A172 (cell line): ENCODE data around the gene ITPR3. TPM values are rescaled to one million over a fixed set of nuclear protein-coding genes. Genes with fewer than 3 reads are reported as not detected.

ENCODE experiments used
- DNase-seq: peaks from one replicate; pipeline ENCODE4 v3.0.0-alpha.2; 2015; ENCODE audit warnings: low spot score
- total RNA-seq: library from RNA; depleted of rRNA; stranded (reverse); fragments of >200 nt; shearing (Covaris generic); gene quantifications from 2 replicates; pipeline ENCODE4 v1.2.3, GENCODE V29; 2014; rRNA removed

ITPR3 gene
- total RNA-seq, 1 experiment from 2014 or later, result 59.8 TPM

DNA sequence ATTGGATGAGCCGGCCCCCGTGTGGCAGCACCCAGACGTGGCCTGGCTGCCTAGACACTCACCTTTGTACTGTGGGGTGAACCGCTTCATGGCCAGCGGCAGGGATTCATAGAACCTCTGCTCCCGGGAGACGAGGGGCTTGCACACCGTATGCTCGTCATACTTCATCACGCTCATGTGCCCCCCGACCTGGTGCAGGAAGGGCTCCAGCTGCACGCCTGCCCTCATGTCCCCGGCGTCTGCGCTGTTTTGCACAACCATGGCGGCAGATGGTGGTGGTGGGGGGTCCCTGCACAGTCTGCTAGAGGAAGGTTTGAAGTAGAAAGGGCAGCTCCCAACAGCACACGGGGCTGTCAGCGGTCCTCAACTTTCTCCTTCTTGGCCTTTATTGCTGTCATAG lies 114.1 kb downstream of the ITPR3 start:
- DNase-seq, result no peak

DNA sequence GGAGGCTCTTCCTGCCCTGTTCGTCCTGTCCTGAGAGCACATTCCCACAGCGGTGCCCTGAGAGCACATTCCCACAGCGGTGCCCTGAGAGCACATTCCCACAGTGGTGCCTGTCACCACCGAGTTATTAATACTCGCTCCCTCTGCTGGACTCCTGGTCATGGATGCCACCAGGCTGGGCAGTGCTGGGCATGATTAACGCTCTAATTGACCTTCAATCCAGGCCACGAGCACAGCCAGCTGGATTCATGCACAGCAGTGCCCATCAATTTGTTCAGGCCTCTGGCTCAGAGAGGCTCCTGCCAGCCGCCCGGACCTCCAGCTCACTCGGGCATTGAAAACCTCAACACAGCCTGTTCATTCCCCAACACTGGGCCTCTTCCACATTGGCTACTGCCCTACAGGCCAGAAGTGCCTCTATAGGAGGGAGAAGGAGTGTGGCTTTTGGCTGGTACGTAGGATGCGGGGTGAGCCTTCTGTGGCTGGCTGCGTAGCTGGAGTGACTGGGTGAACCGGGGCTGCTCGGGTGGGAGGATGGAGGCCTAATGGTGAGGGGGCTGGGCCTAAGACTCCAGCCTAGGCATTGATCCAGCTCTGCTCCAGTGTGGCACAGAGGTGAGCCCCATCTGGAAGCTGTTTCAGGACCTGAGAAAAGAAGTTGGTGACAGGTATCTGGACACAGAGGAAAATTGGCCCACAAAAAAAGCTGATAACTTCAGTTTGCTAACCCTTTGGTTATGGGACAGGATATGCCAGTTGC lies 116.3 kb downstream of the ITPR3 start:
- DNase-seq, result no peak

DNA sequence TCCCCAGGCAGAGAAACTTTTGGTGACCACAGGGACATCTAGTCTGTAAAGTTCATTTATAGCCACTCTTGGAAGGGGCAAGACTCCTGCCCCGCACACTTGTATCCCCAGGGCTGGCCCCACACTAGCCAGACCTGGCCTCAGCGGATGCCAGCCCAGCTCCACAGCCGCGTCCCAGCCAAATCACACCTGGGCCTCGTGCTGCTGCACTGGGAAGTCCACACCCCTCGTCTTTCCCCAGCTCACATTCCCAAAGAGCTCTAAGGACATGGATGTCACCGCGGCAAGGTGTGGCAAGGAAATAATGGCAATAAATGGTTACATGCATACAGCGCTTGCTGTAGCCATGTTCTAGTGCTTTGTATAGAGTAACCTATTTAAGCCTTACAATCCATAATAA lies 117.0 kb downstream of the ITPR3 start:
- no peak for DNase-seq

DNA sequence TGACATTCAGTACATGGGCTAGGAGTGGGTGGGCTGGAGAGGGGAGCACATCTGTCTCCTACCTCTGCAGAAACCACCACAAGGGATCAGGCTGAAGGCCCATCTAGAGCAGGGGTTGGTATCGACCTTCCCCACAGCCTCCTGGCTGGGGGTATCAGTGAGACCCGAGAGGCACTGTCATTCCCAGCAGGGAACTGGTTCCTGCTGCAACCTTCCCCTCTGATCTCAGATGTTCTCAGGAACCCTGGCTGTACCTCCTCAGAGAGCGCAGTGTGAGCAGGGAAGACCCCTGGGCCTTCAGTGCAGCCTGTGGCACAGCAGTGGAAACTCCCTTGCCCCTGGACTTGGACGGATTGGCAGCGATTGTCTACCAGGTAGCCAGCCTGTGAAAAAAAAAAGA lies 117.8 kb downstream of the ITPR3 start:
- no peak for DNase-seq

DNA sequence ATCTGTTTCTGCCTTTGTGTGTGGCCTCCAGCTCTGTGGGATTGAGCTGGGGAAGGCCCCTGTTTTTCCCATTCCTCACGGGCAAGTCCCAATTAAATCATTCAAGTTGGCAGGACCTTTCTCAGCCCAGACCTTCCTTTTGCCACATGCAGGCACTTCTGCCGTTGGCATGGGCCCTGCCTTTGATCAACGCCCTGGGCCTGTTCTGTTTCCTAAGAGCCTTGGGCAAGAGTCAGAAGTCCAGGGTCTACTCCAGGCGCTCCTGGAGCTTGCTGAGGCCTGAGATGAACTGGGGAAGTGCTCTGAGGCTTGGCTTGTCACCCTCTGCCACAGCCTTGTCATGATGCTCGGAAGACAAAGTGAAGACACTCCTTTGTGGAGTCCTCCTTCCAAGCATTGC lies 118.4 kb downstream of the ITPR3 start:
- no peak for DNase-seq

DNA sequence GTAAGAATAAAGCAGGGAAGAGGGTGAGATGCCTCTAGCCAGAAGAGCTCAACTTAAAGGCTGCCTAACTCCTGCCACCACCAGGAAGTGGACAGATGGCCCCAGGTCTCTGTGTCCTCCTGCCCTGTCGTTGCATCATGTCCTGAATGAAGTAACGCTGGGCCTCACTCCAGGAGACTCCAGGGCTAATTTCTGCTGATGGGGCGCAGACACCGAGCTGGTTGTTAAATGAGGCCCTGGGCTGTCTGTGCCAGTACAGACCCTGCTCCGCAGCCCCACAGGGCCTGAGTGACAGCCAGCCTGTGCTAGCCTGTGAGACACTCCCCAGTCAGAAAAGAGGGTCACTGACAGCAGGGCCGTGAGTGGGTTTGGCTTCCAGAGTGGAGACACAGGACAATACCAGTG lies 119.1 kb downstream of the ITPR3 start:
- DNase-seq, result no peak

DNA sequence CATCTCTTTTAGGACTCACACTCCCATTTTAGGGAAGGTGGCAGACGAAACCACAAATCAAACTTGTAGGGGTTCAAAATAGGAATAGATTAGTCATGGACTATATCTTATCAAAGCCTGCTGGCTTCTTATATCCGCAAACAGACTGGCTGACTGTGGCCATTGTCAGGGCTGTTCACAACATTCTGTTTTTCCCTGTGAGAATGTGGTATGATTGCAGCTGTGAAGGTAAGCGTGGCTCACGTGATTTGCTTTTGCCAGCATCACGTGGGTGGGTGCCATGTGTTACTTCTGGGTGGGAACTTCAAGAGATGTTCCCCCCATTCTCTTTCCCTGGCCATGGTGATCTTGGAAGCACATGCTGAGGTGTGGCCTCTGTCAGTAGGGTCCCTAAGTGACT lies 119.7 kb downstream of the ITPR3 start:
- DNase-seq, result no peak

DNA sequence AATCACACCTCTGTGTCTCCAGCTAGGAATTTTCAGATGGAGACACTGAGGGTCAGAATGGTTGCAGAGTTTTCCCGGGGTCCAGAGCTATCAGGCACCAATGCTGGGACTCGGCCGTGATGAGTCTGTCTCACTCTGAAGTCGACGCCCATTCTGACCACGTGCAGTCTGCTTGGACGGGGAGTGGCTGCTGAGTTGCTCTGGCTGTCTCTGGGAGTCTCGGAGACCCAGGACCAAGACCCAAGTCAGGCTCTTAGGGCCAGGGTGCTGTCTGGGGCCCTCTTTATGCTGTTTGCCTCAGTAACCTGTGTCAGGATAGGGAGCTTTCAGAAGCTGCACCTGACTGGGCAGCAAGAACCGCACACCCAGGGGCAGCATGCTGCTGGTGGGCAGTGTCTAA lies 121.0 kb downstream of the ITPR3 start:
- DNase-seq, result peak; percentile 16

DNA sequence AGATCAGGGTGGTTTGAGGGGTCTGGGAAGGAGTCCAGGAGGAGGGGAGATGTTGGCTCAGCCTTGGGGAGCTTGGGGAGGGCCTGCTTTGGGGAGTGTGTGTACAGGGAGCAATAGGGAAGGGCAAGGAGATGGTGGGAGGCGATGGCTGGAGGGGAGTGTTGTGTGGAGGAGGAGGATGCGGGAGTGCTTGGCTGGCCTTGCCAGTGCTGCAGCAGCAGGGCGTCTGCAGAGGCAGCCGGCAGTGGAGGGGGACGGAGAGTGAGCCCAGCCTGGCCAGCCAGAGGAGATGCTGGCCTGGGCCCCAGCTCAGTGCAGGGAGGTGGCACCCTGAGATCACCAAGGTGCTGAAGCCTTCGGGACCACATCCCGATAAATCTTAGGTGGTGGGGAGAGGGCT lies 121.7 kb downstream of the ITPR3 start:
- no peak for DNase-seq

DNA sequence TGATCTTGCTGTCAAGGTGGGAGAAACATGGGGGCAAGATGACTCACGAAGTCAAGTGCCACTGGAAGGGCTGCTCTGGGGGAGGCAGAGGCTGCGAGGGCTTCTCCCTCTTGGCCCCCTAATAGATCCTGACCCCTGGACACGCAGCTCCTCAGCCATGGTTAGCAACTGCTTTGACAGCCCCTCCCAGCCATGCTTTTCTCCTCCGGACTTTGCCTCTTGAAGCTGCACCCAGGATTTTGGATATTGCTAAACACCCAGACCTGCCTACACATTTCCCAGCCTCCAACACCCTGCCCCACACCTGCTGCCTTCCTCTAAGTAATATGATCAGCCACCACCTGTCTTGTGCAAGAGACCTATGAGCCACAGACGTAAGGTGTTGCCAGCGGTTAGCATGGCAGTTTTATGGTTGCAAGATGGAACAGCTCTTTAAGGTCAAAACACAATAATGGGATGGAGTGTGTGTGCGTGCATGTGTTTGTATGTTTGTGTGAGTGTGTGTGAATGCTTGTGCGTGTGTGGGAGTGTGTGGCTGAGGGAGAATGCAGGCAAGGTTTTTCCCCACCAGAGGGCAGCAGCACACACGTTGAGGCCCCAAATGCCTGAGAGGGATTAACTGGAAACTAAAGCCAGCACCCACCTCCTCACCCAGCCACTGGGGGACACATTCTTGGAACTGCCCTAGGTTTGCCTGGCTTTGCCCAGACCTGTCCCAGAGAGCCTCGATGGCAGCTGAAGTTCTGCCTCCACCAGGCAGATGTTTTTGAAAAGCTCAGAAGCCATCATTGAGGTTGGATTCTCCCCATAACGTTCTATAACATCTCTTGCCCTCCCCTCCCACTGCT lies 123.1 kb downstream of the ITPR3 start:
- DNase-seq, result peak; percentile 57

DNA sequence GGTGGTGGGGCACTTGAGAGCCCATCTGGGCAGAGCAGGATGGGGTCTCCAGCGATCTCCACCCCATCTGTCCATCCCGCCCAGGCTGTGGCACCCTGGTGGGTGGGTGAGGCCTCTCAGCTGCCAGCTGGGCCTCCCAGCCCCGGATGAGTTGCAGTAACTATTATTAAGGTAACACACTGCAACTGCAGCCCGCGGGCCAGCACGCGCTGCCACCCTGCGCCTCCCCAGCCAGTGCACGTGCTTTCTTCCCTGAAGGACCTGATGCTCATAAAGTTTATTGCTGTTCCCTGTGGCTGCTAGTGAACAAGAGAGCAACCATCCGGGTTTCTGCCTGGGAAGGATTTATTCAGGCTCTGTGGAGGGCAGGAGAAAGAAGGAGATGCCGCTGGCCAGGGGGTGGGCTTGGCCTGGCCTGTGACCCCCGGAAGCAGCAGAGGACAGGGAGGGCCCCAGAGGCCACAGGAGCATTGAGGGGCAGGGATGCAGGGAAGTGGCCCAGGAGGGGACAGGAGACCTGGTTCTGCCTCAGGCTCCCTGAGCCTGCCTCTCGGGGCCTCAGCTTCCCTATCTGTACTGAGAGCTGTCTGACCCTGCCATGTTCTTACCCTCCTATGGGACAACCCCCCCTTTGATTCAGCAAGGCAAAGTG lies 123.9 kb downstream of the ITPR3 start:
- DNase-seq, result peak; percentile 32

DNA sequence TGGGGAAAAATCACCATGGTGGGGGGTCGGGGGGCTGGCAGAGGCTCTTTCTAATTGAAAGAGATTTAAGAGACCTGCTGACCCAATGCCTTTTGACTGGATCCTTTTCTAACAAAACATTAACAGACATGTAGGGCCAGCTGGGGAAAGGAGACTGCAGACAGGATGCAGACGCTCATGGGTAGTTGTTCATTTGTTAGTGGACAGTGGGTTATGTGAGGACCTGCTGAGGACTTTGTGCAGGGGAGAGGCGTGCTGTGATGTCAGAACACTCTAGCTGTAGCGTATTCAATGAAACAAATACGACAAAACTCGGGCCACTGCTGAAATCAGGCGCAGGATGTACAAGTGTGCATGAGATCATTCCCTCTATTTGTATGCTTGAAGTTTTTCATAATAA lies 124.4 kb downstream of the ITPR3 start:
- DNase-seq, result no peak

Other genes starting within 250 kb of the ITPR3 start
- gene KIFC1, start 229.5 kb upstream of the ITPR3 start, total RNA-seq, result 53.2 and 55.6 TPM in 2 replicates
- 36.0 and 40.8 TPM in 2 replicates for gene PHF1, start 210.3 kb upstream of the ITPR3 start, total RNA-seq
- gene CUTA, start 203.2 kb upstream of the ITPR3 start, total RNA-seq, result 298 and 347 TPM in 2 replicates
- gene SYNGAP1, start 201.3 kb upstream of the ITPR3 start, total RNA-seq, result 1.8 and 2.5 TPM in 2 replicates
- gene ZBTB9, start 166.7 kb upstream of the ITPR3 start, total RNA-seq, result 5.3 and 7.4 TPM in 2 replicates
- 23.1 and 27.1 TPM in 2 replicates for gene BAK1, start 41.0 kb upstream of the ITPR3 start, total RNA-seq
- 46.1 and 70.3 TPM in 2 replicates for gene UQCC2, start 90.4 kb downstream of the ITPR3 start, total RNA-seq
- 6.8 and 6.9 TPM in 2 replicates for gene IP6K3, start 125.6 kb downstream of the ITPR3 start, total RNA-seq
- gene LEMD2, start 167.8 kb downstream of the ITPR3 start, total RNA-seq, result 48.8 and 50.8 TPM in 2 replicates
- not detected in 2 replicates for gene MLN, start 182.7 kb downstream of the ITPR3 start, total RNA-seq